ENCODE data around the gene PPM1B.
A peak's percentile ranks its signal among the peaks of the same experiment; 100 is the strongest.
"Not testable (repeated sequence)": the region's sequence is repeated elsewhere in the genome, so short reads cannot be mapped to it uniquely, and the experiment has no call there.

Gene PPM1B

GRCh38 chr2:44203542-44203941 is 34.9 kb downstream of the PPM1B start:
- DNase-seq, result no peak

GRCh38 chr2:44205169-44205568 is 36.5 kb downstream of the PPM1B start:
- no peak for DNase-seq

GRCh38 chr2:44207102-44207501 is 38.4 kb downstream of the PPM1B start:
- DNase-seq, result no peak

- not testable (repeated sequence) for DNase-seq
Observed at GRCh38 chr2:44207648-44208047, 39.0 kb downstream of the PPM1B start.

- DNase-seq, result no peak
Observed at GRCh38 chr2:44210362-44210761, 41.7 kb downstream of the PPM1B start.

- DNase-seq, result no peak
Observed at GRCh38 chr2:44211183-44211582, 42.5 kb downstream of the PPM1B start.

GRCh38 chr2:44212302-44212701 is 43.6 kb downstream of the PPM1B start:
- no peak for DNase-seq

GRCh38 chr2:44215827-44216226 is 47.2 kb downstream of the PPM1B start:
- DNase-seq, result no peak

GRCh38 chr2:44218771-44219170 is 50.1 kb downstream of the PPM1B start:
- DNase-seq, result no peak

- no peak for DNase-seq
Observed at GRCh38 chr2:44226753-44227152, 58.1 kb downstream of the PPM1B start.

GRCh38 chr2:44230378-44230777 is 61.7 kb downstream of the PPM1B start:
- DNase-seq, result no peak

GRCh38 chr2:44233450-44234128 is 64.9 kb downstream of the PPM1B start:
- no peak for DNase-seq

GRCh38 chr2:44237221-44237620 is 68.5 kb downstream of the PPM1B start:
- DNase-seq, result no peak

GRCh38 chr2:44242904-44243303 is 74.2 kb downstream of the PPM1B start:
- DNase-seq, result no peak

GRCh38 chr2:44244135-44244871 is 75.6 kb downstream of the PPM1B start:
- DNase-seq, result peak; percentile 50

GRCh38 chr2:44245083-44245861 is 76.6 kb downstream of the PPM1B start:
- DNase-seq, result no peak

GRCh38 chr2:44246436-44246835 is 77.8 kb downstream of the PPM1B start:
- no peak for DNase-seq

GRCh38 chr2:44246840-44247369 is 78.2 kb downstream of the PPM1B start:
- no peak for DNase-seq

GRCh38 chr2:44247924-44248323 is 79.2 kb downstream of the PPM1B start:
- DNase-seq, result no peak

GRCh38 chr2:44249269-44249668 is 80.6 kb downstream of the PPM1B start:
- DNase-seq, result not testable (repeated sequence)

GRCh38 chr2:44250376-44250775 is 81.7 kb downstream of the PPM1B start:
- DNase-seq, result no peak

- no peak for DNase-seq
Observed at GRCh38 chr2:44254023-44254422, 85.3 kb downstream of the PPM1B start.

GRCh38 chr2:44255704-44256103 is 87.0 kb downstream of the PPM1B start:
- DNase-seq, result not testable (repeated sequence)

GRCh38 chr2:44257802-44258201 is 89.1 kb downstream of the PPM1B start:
- not testable (repeated sequence) for DNase-seq
